M059J (cell line): Measurements from ENCODE around the gene MACROD2. TPM values are rescaled to one million over a fixed set of nuclear protein-coding genes. Genes with fewer than 3 reads are reported as not detected.

Experiments
- DNase-seq: peaks from one replicate; pipeline ENCODE4 v3.0.0-alpha.2; 2012; ENCODE audit warnings: low read depth
- total RNA-seq: library from RNA; depleted of rRNA; stranded (reverse); fragments of >200 nt; shearing (Covaris generic); gene quantifications from 2 replicates; pipeline ENCODE4 v1.2.3, GENCODE V29; 2014

Gene MACROD2
- total RNA-seq, 1 experiment from 2014 or later: 1.8 TPM

DNA sequence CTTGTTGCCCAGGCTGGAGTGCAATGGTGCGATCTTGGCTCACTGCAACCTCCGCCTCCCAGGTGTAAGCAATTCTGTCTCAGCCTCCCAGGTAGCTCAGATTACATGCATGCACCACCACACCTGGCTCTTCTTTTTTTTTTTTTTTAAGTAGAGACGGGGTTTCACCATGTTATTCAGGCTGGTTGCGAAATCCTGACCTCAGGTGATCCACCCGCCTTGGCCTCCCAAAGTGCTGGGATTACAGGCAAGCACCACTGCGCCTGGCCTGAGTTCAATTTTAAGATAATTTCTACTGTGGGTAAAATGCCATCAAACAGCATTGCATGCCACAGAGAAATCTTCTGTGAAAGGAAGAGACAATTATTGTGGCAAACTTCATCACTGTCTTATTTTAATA is 1944.8 kb downstream of the MACROD2 start:
- DNase-seq: no peak

- peak; percentile 71 for DNase-seq
Observed at GRCh38 chr20:15942130-15942529, 1946.8 kb downstream of the MACROD2 start.

DNA sequence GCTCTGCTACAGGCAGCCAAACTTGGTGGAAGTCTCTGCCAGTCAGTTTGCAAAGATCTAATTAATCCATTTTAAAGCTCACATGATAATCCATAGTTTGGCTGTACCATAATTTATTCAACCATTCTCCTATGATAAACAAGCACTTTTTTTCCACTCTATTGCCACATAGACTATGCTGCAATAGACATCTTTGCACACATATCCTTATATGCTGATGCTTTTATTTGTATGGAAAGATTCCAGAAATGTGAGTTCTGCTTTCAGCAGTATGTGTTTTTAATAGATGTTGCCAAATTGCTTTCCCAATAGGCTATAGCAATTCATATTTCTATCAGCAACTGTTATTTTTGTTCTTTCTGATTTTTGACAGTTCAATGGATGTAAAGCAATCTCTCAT is 1950.0 kb downstream of the MACROD2 start:
- DNase-seq: no peak

DNA sequence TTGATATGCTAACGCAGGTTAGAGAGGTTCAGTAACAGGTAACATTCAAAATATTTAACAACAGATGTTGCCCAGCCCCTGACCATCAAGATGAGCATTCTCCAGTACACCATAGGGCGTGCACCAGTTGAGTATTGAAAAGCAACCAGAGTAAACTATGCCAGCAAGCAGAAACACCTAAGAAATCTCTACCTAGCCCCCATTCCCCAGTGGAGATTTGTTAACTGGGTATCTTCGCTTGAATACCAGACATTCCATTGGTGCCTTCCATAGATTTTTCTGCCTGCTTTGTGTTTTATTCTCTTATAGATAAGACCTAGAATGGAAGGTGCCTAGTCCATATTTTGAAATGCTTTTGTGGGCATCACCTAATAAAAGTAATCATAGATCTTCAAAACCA is 1954.1 kb downstream of the MACROD2 start:
- DNase-seq: no peak

- DNase-seq: peak; percentile 43
Observed at GRCh38 chr20:15951658-15952057, 1956.3 kb downstream of the MACROD2 start.

GRCh38 chr20:15958142-15958541 is 1962.8 kb downstream of the MACROD2 start:
- DNase-seq: no peak

DNA sequence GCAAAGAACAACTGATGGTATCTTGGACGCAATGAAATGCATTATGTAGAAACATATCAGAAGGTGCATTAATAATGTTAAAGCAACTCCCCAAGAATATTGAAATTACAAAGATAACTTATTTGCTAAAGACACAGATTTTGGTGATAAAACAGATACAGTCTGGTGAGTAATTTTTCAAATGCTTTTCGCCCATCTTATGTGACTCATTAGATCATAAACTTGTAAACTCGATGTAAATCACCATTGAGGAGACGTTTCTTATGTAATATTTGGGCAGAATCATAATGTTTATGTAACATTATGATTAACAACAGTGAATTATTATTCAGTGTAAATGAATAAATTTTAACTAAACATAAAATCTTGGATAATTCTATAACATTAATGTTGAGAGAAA is 1969.8 kb downstream of the MACROD2 start:
- no peak for DNase-seq

GRCh38 chr20:15967334-15967733 is 1972.0 kb downstream of the MACROD2 start:
- no peak for DNase-seq

DNA sequence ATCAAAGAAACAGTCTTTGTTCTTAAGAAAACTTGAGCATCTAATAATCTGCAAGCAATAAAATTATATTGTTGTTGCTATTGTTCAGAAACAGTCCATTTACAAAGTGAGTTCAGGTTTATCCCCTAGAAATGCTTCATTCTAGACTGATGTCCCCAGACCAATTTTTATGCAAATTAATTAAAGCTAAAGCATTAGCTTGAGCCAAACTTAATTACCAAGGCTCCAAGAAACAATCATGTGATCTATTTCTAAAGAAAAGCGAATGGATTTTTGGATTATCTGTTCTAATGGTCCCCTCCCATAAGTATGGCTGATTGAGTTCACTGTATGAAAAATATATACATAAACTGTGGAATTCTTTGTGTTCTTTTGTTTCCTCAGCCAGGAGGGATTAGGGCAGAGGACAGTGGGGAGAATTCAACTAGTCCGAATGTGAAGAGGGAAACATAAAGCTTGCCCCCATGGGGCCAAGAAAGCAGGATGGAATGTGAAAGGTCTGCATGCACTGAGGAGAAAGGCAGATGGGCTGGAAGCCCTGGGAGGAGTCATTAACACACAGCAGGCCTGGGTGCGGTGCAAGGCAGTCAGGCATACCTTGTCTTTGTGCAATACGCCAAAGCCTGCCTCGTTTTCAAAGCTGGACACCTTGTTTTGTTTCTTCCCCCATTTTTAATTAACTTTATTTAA is 1980.9 kb downstream of the MACROD2 start:
- peak; percentile 18 for DNase-seq

- no peak for DNase-seq
Observed at GRCh38 chr20:15977026-15977425, 1981.7 kb downstream of the MACROD2 start.

- DNase-seq: no peak
Observed at GRCh38 chr20:15977758-15978157, 1982.4 kb downstream of the MACROD2 start.

DNA sequence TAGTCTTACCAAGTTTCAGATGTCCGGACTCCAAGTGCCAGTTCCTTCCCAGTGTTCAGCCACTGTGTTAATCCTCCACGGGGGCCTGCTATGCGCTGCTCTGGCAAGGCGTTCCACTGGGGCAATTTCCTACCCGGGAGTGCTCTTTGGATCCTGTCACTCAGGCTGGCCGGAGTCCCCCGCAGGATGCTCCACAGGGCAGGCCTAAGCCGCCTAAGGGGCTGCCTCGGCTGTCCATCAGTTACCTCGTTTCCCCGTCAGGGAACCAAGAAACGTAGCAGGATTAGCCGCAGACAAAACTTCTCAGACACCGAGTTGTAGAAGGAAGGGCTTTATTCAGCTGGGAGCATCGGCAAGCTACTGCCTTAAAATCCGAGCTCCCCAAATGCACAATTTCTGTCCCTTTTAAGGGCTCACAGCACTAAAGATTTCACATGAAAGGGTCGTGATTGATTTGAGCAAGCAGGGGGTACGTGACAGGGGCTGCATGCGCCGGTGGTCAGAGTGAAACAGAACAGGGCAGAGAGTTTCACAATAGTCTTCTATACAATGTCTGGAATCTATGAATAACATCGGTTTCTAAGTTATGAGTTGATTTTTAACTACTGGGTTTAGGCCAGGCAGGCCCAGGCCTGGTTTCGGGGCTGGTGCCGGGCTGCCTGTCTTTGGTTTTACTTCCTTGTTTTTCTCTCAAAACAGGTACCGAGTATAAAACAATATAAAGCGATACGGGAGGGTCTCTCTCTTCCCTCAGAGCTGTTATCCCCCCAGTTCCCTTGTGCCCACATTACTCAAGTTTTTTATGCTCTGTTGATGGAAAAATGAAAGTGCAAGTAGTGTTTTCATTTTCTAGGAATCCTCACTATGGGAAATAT is 1990.4 kb downstream of the MACROD2 start:
- peak; percentile 33 for DNase-seq

GRCh38 chr20:15986690-15987089 is 1991.4 kb downstream of the MACROD2 start:
- no peak for DNase-seq

DNA sequence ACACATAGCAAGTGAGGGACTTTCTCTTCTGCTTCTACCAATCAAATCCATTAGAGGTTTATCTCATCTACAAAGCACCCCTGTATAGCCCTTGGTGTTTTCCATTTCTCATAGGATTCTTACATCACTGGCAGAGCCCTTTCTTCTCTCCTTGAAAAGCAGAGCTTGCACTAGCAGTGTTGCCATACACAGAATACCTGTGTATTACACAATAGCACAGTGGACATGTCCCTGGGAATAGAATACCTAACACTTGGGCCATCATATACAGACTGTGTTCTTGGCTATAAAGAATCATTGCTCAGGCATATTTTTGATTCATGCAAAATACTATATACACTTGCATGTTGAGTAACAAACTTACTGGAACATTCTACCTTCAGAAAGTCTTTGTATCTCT is 1996.0 kb downstream of the MACROD2 start:
- no peak for DNase-seq

DNA sequence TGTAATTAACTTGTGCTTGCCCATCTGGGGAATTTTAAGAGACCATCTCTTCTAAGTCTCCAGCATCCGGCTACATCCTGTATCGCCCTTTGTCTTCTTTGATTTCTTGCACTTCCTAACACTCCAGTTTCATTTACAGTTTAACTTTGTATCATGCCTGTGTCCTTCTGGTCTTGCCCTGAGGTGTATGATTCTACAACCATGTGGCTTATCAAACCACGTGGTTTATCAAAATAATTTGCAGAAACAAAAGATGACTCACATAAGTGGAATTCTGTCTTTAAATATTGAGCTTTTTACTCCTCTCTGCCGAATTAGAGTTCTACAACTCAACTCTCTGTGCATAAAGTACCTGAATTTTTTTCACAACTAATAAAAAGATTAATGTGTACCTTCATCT is 1997.2 kb downstream of the MACROD2 start:
- peak; percentile 80 for DNase-seq

GRCh38 chr20:16000112-16000511 is 2004.8 kb downstream of the MACROD2 start:
- no peak for DNase-seq

DNA sequence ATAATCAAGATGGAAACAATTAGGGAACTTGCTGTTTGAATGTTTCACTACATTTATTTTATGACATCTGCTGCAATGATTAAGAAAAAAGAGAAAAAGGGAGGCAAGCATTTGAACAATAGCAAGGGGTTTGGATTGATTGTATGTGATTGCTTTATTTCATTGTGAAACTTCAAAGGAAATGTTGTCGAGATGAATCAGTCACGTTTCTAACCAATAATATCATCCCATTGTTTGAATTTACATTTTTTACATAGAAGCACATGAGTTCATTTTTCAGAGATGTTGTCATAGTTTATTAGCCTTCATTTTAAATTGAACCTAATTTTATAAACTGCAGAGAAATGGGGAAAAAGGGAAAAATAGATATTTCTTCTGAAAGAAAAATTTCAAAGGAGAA is 2006.0 kb downstream of the MACROD2 start:
- no peak for DNase-seq

GRCh38 chr20:16003310-16003709 is 2008.0 kb downstream of the MACROD2 start:
- DNase-seq: no peak

- DNase-seq: no peak
Observed at GRCh38 chr20:16004108-16004854, 2009.0 kb downstream of the MACROD2 start.

DNA sequence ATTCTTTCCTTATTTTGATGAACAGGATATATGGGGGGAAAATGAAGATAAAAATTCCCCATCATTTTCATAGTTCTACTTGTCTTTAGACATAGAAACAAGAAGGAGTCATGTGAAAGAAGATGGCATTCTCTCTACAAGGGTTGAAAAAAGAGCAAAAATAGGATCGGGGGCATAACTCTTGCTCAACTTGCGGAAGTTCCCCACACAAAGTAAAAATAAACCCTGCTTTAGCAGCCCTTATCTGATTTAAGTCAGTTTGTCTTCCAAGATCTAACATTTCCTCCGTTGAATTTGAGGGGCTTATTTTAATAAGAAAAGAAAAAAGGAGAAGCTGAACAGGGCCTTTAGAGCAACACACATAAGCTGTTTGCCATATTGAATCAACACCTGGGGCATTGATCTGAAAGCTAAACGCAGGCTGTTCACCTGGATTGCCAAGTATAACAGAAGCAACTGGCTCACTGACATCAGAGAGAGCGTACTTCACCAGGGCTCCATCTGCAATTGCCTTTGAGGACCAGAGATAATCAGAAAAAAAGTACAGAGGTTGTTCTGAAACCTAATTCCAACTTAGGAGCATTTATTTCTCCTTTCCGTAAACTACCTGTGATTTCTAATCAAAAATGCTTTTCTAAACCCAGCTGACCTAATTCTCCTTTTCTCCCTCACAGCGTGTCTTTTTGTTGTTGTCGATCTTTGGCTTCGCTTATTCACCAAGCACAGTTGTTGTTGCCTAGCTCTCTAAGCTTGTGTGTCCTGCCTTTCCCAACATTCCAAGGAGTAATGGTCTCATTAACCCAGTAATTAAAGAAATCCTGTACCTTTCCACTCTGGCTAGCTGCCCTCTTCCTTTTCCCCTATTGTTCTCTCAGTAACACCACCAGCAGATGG is 2010.0 kb downstream of the MACROD2 start:
- no peak for DNase-seq

DNA sequence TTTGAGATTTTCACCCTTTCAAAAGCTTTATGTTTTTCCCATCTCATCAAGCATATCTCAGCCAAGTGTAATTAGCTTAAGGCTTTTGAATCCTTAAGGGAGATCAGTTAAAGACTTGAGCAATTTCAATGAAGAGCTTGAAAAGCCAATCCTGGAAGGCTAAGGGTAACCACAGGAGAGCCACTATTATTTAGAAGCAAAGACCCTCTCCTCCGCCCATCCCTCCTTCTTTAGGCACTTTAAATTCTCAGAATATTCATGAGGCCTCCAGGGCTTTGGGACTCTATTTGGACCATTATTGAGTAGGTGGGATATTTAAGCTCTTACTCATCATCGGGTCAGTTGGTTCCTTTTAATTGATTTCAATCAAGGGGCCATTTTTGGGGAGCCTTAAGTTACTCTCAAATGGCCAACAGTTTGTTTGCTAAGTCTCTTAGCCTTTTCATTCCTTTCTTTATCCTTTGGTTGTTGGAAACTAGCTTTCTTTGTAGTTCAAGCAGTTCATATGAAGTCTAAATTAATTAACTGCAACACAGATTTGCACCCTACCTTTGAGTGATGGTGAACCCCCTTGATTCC is 2010.7 kb downstream of the MACROD2 start:
- DNase-seq: no peak
